GM23248 (cell line): ENCODE data around the gene ZNF385B.

Experiments used
- EZH2 ChIP-seq: fragments of 200-600 bp; sonication (generic); IDR thresholded peaks from 2 replicates; pipeline ENCODE4 v1.6.1; 2018; ENCODE audit warnings: antibody characterized with exemption, mild to moderate bottlenecking; ENCODE audit not compliant: insufficient read depth, poor library complexity, severe bottlenecking
- EZH2phosphoT487 ChIP-seq: fragments of 200-600 bp; sonication (generic); IDR thresholded peaks from 2 replicates; pipeline ENCODE4 v1.6.1; 2018; ENCODE audit warnings: antibody characterized with exemption, moderate library complexity, mild to moderate bottlenecking, low read depth; ENCODE audit not compliant: insufficient read depth

DNA sequence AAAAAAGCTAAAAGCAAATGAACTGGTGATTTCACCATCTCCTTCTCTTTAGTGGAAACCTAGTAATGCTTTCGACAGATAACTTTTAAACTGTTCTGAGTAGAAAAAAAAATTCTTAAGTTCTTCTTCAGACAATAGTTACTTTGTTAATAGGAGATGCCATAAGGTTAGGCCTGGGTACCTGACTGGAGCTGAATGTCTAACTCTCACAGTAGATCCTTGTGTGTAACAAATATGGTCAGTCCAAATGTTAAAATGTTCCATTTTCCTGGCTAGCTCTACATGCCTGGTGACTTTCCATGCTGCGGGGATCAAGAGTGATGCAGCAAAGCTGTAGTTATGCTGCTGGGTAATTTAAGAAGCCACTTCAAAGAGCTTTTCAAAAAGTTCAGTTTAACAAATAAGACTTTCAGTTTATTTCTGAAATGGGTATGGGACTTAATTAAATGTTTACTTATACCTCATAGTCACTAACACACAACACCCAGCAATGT lies 332.8 kb downstream of the ZNF385B start:
- TF ChIP-seq EZH2 (no peak), EZH2phosphoT487 (no peak)
